ENCODE data around the gene GPR108.
"Not testable (repeated sequence)": the region's sequence is repeated elsewhere in the genome, so short reads cannot be mapped to it uniquely, and the experiment has no call there.

The GPR108 gene

GRCh38 chr19:6760606-6761005, 23.2 kb upstream of the GPR108 start:
- DNase-seq = no peak

GRCh38 chr19:6754653-6755463, 17.5 kb upstream of the GPR108 start:
- DNase-seq = no peak

- DNase-seq = no peak
Measured at GRCh38 chr19:6754136-6754535, 16.8 kb upstream of the GPR108 start.

GRCh38 chr19:6753178-6754031, 16.0 kb upstream of the GPR108 start:
- DNase-seq = peak; percentile 84

- DNase-seq = no peak
Measured at GRCh38 chr19:6752256-6753177, 15.1 kb upstream of the GPR108 start.

GRCh38 chr19:6751189-6751588, 13.8 kb upstream of the GPR108 start:
- DNase-seq = no peak

GRCh38 chr19:6750062-6750461, 12.7 kb upstream of the GPR108 start:
- DNase-seq = no peak

GRCh38 chr19:6748543-6748942, 11.2 kb upstream of the GPR108 start:
- DNase-seq = not testable (repeated sequence)

GRCh38 chr19:6745965-6746364, 8.6 kb upstream of the GPR108 start:
- no peak for DNase-seq

- no peak for DNase-seq
Measured at GRCh38 chr19:6744381-6745301, 7.3 kb upstream of the GPR108 start.

GRCh38 chr19:6743714-6744380, 6.5 kb upstream of the GPR108 start:
- DNase-seq = no peak

- no peak for DNase-seq
Measured at GRCh38 chr19:6743066-6743465, 5.7 kb upstream of the GPR108 start.

- no peak for DNase-seq
Measured at GRCh38 chr19:6740589-6741343, 3.4 kb upstream of the GPR108 start.

- DNase-seq = no peak
Measured at GRCh38 chr19:6739883-6740588, 2.7 kb upstream of the GPR108 start.

- peak; percentile 90 for DNase-seq
Measured at GRCh38 chr19:6739390-6739882, 2.1 kb upstream of the GPR108 start, which contains the start of gene TRIP10. TSS of gene TRIP10 (plus strand) at chr19:6739680. CDS start at chr19:6739762, 82 bp downstream.

GRCh38 chr19:6738787-6739389, 1.5 kb upstream of the GPR108 start:
- DNase-seq = peak; percentile 44

GRCh38 chr19:6737873-6738786, 750 bp upstream of the GPR108 start:
- DNase-seq = peak; percentile 86

- no peak for DNase-seq
Measured at GRCh38 chr19:6736917-6737283, 480 bp downstream of the GPR108 start.
